Heart left ventricle (tissue), 13 donors: ENCODE measurements around the gene ITGB5.

Experiments used
- POLR2A ChIP-seq, 2 donors: fragments of 450-650 bp; IDR thresholded peaks; one replicate each; pipeline ENCODE4 v1.6.1; 2017; ENCODE audit warnings: antibody characterized with exemption in 2 of 2, mild to moderate bottlenecking in 2 of 2, moderate library complexity in 2 of 2
- TF ChIP-seq, protein P1 (sequence below), 12 donors: fragments of 200-600 bp; sonication (generic) in 4 of 12; IDR thresholded peaks; one replicate each; pipeline versions ENCODE4 v1.5.0 to v1.8.0; 2018 to 2022; ENCODE audit warnings: antibody characterized with exemption in 12 of 12, mild to moderate bottlenecking in 5 of 12
- donor health status: ischemic (EF 13 %, LVEDD 7.1; RV severe dilation, severe dysfunction).
- donor health status: DM: no; HTN: yes; CAD: no.
- donor health status: DM: no; HTN: no; CAD: no.
- donor health status: ischemic (EF 25% LVEDD 6.9; RV normal size, moderate dysfunction).
- donor health status: ischemic (EF 25% LVEDD 5.7; RV mildly dilated, moderate dysfunction).
- donor health status: ischemic (EF 35%, LVEDD 5.7; RV mildly dilated, moderate dysfunction).
- donor health status: nonischemic (EF 11% LVEDD 7.7; RV severe dilation, severe dysfunction).
- donor health status: DM: yes; HTN: yes; CAD: no.
- donor health status: PGD.
- donor health status: ischemic (EF 29% LVEDD 5.4; RV normal size, mild dysfunction).
- donor health status: nonischemic (EF 23%, LVEDD 6.1; RV moderate dilation, normal function).

DNA sequence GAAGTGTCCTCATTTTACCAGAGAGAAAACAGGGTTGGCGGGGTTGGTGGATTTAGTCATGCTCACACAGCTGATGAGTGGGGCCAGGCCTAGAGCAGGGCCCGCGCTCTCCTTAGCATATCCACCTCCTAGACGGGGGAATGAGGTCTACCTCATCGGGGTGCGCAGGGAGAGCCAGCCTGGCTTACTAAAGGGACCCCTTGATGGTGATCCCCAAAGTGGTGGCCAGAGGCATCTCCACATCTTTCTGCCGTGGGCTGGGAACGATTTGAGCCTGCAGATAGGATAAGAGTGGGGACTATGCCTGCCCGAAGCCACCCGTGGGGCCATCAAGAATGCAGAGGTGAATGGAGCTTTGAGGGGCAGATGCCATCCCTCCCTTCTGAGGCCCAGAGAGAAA is 87.5 kb downstream of the ITGB5 start:
- TF ChIP-seq, protein P1, sequence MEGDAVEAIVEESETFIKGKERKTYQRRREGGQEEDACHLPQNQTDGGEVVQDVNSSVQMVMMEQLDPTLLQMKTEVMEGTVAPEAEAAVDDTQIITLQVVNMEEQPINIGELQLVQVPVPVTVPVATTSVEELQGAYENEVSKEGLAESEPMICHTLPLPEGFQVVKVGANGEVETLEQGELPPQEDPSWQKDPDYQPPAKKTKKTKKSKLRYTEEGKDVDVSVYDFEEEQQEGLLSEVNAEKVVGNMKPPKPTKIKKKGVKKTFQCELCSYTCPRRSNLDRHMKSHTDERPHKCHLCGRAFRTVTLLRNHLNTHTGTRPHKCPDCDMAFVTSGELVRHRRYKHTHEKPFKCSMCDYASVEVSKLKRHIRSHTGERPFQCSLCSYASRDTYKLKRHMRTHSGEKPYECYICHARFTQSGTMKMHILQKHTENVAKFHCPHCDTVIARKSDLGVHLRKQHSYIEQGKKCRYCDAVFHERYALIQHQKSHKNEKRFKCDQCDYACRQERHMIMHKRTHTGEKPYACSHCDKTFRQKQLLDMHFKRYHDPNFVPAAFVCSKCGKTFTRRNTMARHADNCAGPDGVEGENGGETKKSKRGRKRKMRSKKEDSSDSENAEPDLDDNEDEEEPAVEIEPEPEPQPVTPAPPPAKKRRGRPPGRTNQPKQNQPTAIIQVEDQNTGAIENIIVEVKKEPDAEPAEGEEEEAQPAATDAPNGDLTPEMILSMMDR (IDR thresholded peaks at IDR 0.05) = no peak
- no peak for TF ChIP-seq POLR2A (IDR thresholded peaks at IDR 0.05)
